Ovary (tissue), 3 donors: ENCODE measurements around the gene ATP6V0E1.

Source experiments
- EP300 ChIP-seq: sonication (generic); formaldehyde crosslinking; IDR thresholded peaks from one replicate; pipeline ENCODE4 v1.6.1; 2017; ENCODE audit warnings: antibody characterized with exemption
- POLR2A ChIP-seq: fragments of 450-650 bp; IDR thresholded peaks from one replicate; pipeline ENCODE4 v1.6.1; 2017; ENCODE audit warnings: antibody characterized with exemption, mild to moderate bottlenecking, moderate library complexity
- TF ChIP-seq, protein P1 (sequence below), 3 donors: fragments of 450-650 bp in 2 of 3; fragments of 200-600 bp in 1 of 3; IDR thresholded peaks; one replicate each; pipeline versions ENCODE4 v1.5.1 to v1.8.0; 2016 to 2022; ENCODE audit warnings: antibody characterized with exemption in 3 of 3, mild to moderate bottlenecking in 1 of 3
- donor health status: DM: no; HTN: no; CAD: no.

DNA sequence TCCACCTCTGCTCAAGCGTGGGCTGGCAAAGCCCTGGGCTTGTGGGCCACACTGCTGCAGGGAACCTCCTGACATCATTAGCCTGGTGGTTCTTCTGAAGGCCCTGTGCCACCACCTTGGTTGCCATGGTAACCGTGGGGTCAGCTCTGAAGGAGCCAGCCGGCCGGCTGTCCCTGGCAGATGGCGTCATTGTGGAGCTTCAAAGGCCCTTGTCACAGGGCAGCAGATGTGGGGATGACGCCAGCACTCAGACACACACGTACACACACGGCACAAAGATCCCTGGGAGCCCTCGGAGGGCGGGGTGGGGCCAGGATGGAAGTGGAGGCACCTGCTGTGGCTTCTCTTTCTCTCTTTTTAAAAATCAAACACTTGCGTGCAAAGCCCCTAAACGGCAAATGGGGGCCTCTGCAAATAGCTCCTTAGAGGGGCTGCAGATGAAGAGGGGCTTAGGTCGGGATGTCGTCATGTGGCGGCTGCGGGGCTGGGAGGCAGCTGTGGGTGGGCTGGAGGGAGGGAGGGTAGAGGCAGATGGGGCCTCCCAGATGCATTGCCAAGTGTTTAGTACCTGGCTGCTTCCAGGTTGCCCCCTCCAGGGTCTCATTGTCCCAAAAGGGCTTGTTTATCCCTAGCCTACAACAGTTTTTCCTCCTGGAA, 43.8 kb upstream of the ATP6V0E1 start:
- TF ChIP-seq, protein P1, sequence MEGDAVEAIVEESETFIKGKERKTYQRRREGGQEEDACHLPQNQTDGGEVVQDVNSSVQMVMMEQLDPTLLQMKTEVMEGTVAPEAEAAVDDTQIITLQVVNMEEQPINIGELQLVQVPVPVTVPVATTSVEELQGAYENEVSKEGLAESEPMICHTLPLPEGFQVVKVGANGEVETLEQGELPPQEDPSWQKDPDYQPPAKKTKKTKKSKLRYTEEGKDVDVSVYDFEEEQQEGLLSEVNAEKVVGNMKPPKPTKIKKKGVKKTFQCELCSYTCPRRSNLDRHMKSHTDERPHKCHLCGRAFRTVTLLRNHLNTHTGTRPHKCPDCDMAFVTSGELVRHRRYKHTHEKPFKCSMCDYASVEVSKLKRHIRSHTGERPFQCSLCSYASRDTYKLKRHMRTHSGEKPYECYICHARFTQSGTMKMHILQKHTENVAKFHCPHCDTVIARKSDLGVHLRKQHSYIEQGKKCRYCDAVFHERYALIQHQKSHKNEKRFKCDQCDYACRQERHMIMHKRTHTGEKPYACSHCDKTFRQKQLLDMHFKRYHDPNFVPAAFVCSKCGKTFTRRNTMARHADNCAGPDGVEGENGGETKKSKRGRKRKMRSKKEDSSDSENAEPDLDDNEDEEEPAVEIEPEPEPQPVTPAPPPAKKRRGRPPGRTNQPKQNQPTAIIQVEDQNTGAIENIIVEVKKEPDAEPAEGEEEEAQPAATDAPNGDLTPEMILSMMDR (IDR thresholded peaks at IDR 0.05), result no peak
- TF ChIP-seq POLR2A (no peak), EP300 (no peak)
